Activated naive CD4-positive, alpha-beta T cell treated with anti-CD3 and anti-CD28 coated beads, Interleukin-2, amount 50 U/mL, for 16 hours (primary cell): ENCODE measurements around the gene PLCB2.

ENCODE experiments used
- DNase-seq: peaks from one replicate; pipeline ENCODE4 v3.0.0-alpha.2; 2020

Gene PLCB2

GRCh38 chr15:40301467-40302179, 6.1 kb downstream of the PLCB2 start:
- DNase-seq = no peak

DNA sequence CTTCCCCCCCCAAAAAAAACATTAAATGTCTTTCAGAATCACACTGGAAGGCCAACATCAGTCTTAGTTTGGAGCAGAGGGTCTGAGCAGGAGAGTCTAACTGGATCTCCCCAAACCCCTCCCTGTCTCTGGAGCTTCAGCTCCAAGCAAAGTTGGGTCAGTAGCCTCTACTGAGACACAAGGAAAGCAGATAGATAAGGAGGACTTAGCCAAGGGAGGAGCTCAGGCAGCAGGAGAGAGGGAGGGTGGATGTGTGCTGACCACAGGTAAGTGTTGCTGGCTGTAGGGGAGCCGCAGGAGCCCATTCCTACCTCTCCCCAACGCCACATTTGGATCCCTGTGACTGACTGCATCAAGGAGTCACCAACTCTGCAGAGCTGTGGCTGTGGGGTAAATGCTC, 7.0 kb downstream of the PLCB2 start:
- no peak for DNase-seq

DNA sequence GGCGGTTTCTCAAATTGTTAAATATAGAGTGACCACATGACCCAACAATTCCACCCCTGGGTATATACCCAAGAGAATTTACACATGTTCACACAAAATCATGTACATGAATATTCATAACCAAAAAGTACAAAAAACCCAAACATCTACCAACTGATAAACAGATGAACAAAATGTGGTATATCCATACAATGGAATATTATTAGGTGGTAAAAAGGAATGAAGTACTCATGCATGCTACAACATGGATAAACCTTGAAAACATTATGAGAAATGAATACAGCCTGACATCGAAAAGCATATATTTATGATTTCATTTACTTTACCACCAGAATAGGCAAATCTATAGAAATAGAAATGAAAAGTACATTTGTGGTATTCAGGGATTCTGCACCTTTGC, 7.4 kb downstream of the PLCB2 start:
- no peak for DNase-seq

DNA sequence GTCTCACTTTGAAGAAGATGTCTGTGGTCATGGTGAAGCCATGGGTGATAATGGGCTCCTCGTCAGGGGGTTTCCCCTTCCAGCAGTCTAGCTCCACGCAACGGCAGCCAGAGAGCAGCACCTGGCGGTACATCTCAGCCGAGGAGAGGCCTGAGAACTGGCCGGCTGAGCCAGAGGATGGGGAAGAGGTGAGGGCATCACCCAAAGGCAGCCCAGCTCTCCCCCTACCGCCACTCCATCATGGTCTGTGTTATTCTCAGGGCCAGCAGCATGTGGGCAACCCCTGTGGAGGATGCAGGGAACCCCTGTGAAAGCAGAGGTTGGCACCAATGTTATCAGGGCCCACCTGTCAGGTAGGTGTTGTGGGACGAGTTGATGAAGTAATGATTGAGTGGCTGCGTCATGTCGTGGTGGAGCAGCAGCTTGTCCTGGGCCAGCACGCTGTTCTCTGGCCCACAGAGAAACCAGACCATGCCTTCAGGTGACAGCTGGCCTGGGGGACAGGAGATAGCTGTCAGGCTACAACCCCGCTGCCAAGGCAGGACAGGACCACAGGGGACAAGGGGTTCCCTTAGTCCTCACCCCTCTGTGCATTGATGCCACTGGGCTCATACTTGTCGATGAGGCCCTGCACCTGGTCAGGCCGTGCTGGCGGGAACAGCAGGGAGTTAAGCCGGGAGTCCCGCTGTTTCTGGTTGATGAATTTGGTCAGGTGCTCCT, 9.4 kb downstream of the PLCB2 start:
- no peak for DNase-seq

- DNase-seq = no peak
Measured at GRCh38 chr15:40297356-40297755, 10.4 kb downstream of the PLCB2 start.

GRCh38 chr15:40296561-40297230, 11.0 kb downstream of the PLCB2 start:
- DNase-seq = no peak

- DNase-seq = no peak
Measured at GRCh38 chr15:40295877-40296560, 11.7 kb downstream of the PLCB2 start.

- no peak for DNase-seq
Measured at GRCh38 chr15:40295297-40295696, 12.4 kb downstream of the PLCB2 start.

DNA sequence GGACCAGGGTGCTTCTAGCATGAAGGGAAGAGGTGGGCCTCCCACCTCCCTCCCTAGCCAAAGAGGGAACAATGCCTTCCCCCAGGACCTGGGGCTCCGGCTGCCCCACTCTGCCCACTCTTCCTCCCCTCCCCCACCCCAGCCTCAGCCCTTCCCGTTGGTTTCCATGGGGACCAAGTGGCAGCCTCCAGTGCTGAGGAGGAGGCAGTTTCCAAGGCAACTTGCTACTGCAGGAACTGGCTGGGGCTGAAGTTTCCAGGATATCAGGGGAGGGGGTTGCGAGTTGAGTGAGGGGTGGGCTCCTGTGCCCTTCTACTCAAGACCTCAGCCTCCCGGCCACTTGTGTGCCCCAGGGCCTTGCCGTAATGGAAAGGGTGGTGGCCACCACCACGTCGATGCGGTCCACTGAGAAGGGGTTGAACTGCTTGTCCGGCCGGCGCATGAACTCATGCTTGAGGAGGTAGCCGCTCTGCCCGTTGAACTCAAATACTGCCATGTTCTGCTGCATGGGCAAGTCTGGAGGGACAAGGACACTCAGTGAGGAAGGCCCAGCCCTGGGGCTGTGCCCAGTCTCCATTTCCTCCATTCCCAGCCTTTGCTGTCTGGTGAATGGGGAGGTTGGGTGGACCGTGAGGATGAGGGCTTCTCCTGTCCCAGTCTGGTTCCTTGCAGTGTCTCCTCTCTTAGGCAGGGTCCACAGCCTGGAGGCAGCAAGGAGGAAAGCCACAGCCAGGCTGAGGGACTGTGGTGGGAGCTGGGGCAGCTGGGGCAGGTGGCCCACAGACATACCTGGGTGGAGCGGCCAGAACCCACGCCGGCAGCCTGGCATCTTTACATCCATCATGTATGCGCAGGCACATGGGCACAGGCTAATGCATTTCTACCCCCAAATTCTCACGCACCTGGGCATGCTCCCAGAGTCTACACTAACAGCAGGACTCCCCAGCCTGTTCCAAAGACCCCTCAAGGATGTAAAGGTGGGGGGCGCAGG, 13.5 kb downstream of the PLCB2 start:
- no peak for DNase-seq

GRCh38 chr15:40293006-40293405, 14.7 kb downstream of the PLCB2 start:
- DNase-seq = no peak

DNA sequence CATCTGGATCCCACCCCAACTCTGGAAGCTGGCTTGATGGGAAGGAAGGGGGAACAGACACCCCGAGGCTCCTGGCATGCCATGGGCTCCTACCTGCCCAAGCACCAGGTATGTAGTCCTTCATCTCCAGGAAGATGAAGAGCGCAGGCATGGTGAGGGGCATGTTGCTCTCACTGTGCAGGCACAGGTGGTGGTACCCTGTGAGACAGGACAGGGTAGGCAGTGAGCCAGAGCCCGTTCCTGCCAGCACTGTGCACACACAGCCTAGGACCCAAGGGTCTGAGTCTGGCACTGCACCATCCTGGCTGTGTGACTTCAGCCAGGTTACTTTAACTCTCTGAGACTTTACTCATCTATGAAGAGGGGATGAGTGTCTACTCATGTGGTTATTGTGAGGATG, 15.5 kb downstream of the PLCB2 start:
- no peak for DNase-seq

DNA sequence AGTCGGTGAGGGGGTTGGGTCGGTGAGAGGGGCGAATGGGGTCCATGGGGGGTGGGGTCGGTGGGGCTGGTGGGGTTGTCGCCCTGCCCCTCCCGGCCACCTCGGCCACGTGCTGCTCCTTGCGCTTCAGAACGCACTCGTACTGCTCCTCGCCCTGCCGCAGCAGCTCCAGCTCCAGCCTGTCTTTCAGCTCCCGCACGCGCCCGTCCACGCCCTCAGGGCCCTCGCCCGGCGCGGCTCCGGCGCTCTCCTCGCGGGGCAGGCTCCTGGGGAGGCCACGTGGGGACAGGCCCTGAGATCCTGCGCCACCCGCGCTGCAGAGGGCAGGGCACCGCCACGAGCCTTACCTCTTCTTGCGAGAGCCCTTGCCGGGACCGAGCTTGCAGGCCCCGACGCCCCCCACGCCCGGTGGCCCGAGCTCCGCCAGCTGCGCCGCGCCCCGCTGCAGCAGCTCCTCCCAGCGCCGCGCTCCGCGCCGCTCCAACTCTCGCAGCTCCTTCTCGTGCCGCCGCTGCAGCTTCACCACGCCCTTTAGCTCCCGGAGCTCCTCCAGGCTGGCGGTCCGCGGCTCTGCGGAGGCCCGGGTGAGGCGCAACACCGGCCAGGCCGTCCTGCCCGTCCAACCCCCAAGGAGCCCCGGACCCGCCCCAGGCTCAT, 16.7 kb downstream of the PLCB2 start:
- no peak for DNase-seq

GRCh38 chr15:40290545-40290917, 17.2 kb downstream of the PLCB2 start:
- no peak for DNase-seq

DNA sequence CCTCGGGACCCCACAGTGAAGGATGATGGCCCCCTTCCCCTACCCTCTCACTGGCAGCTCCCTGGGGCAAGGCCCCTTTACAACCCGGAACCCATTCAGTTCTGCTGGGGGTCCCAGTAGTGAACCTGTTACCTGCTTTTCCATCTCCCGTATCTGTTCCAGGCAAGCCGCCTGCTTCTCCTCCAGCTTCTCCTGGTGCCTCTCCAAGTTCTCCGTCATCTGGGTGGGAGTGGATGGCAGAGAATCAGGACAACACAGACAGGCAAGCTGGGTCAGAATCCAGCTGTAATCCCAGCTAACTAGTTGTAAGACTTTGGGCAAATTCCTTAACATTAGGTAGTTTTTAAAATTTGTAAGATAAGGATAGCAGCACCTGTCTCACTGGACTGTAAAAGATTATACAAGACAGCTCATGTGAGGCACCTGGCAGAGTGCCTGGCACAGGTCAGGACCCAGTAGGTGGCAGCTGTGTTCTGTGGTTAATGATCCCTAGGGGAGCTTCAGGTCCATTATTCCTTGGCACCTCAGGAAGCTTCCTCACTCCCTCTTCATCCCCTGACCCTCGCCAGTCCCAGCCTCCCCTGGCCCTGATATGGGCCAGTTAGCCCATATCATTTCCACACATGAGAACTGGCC, 18.5 kb downstream of the PLCB2 start:
- no peak for DNase-seq

DNA sequence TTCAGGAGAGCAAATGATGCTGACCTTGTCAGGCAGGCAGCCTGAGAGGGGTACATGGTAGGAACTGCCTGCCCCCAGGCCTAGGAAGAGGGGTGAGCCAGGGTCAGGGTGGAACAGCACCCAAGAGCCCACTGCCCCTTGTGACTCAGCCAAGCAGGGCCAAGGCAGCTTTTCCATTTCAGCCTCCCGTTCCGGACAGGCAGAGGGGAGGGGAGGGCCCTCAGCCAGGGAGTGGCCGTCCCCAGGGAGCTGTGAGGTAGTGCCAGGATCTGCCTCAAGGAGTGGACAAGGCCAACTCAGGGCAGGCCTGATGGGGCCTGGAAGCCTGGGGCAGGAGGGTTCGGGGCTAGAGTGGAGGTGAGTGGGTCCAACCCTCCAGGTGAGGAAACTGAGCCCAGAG, 19.8 kb downstream of the PLCB2 start:
- DNase-seq = no peak

DNA sequence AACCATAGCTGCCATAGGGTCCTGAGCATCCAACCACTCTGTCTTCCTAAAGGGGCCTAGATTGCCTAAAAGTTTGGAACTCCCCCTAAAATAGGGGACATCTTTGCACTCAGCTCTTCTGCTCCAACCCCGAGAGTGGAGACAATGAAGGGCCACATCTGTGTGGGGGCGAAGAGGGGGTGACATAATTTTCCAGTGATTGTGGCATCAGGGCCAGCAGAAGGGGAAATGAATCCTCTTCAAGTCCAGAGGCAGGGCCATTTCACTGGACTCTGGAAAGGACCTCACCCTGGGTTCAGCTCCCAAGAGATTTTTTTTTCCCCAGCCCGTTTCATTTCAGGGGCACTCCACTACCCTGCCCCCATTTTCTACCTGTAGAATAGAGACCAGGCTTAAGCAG, 20.2 kb downstream of the PLCB2 start:
- DNase-seq = no peak

DNA sequence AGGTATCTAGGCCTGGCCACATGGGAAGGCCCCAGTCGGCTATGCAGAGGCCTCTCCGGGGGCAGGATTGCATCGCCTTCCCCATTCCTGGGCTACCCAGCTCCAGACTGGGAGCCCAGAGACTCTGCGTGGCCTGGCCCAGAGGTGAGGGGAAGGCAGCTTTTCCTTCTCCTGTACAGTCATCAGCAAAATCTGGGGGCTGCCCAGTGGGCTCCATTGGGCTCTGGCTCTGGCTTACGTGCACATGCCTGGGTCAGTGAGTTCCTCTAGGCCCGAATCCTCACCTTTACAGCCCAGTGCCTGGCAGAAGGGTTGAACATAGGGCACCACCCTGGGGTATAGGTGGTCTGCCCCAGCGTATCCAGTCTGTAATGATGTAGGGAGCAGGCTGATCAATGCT, 20.9 kb downstream of the PLCB2 start:
- DNase-seq = no peak

DNA sequence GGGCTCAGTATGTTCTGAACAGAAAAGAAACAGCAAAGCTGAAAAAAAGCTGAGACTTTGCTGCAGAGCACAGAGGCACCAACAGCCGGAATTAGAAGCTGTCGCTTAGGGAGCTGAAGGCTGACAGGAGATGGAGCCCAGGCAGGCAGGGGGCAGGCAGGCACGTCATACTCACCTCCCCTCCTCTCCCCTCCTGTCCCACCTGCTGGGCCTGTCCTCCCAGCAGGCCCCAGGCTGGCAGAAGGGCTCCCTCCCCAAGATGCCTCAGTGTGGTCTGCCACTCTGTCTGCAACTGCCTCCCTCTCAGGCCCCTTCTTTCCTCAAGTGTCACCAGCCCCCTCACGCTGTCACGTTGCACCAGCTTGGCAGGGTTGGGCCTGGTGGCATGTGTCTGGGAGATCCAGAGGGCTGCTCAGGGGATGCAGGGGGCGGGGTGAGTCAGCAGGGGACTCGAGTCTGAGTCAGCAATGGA, 21.6 kb downstream of the PLCB2 start:
- DNase-seq = no peak

DNA sequence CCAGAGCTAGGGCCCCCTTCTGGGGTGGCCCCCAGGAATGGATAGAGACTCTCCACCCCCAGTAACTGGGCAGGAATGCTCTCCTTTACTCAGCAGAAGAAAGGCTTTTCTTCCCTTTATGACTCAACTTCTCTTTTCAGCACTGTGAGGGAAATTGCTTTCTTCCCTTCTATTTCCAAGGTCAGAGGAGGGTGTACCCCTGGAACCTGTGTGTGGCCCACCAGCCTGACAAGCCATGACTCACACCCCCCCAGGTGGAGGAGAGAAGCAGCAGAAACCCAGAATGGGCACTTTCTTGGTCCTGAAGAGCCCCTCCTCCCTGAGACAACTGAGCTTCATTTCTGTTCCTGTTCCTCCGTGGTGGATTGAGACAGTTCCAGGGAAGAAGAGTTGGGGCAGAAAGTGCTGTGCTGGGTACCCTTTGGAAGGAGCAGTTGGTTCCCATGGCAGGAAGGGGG, 22.2 kb downstream of the PLCB2 start:
- no peak for DNase-seq

GRCh38 chr15:40285151-40285550, 22.6 kb downstream of the PLCB2 start:
- no peak for DNase-seq
